HL-60 (cell line): Measurements from ENCODE around the gene NOXO1.
A peak's percentile ranks its signal among the peaks of the same experiment; 100 is the strongest.

Experiments used
- DNase-seq, 2 experiments: peaks; one replicate each; pipeline ENCODE4 v3.0.0-alpha.2; 2010 to 2020; ENCODE audit warnings: low read depth in 1 of 2, low spot score in 1 of 2
- H3K27ac ChIP-seq: fragments of 250-450 bp; sonication (Bioruptor Pico); replicated peaks from 2 replicates; pipeline ENCODE4 v1.5.1; 2020; ENCODE audit warnings: mild to moderate bottlenecking, moderate library complexity
- H3K27me3 ChIP-seq: fragments of 250-450 bp; sonication (Bioruptor Pico); 2 replicates; pipeline ENCODE4 v1.5.1; 2021; ENCODE audit warnings: mild to moderate bottlenecking, moderate library complexity; ENCODE audit not compliant: insufficient read depth, poor library complexity, severe bottlenecking
- H3K4me3 ChIP-seq: replicated peaks from 2 replicates; pipeline ENCODE4 v1.5.1; 2011; ENCODE audit warnings: mild to moderate bottlenecking, control low read depth, low read length; ENCODE audit not compliant: insufficient read depth
- CTCF ChIP-seq: IDR thresholded peaks from one replicate; pipeline ENCODE4 v1.5.1; 2011; ENCODE audit warnings: low read length, control low read depth, inconsistent platforms; ENCODE audit not compliant: insufficient read depth
- GABPA ChIP-seq: IDR thresholded peaks from 2 replicates; pipeline ENCODE4 v1.6.1; 2012; ENCODE audit warnings: low read depth
- POLR2AphosphoS5 ChIP-seq: IDR thresholded peaks from 2 replicates; pipeline ENCODE4 v1.6.1; 2012; ENCODE audit warnings: low read depth
- SPI1 ChIP-seq: IDR thresholded peaks from 2 replicates; pipeline ENCODE4 v1.6.1; 2012; ENCODE audit warnings: low read depth, mild to moderate bottlenecking, borderline replicate concordance
- TF ChIP-seq, protein P1 (sequence below): IDR thresholded peaks from 2 replicates; pipeline ENCODE4 v1.6.1; 2012; ENCODE audit warnings: low read depth; ENCODE audit not compliant: insufficient replicate concordance

NOXO1 gene

GRCh38 chr16:1945559-1946391 lies 35.5 kb downstream of the NOXO1 start:
- TF ChIP-seq GABPA: no peak
- TF ChIP-seq POLR2AphosphoS5: no peak
- TF ChIP-seq, protein P1, sequence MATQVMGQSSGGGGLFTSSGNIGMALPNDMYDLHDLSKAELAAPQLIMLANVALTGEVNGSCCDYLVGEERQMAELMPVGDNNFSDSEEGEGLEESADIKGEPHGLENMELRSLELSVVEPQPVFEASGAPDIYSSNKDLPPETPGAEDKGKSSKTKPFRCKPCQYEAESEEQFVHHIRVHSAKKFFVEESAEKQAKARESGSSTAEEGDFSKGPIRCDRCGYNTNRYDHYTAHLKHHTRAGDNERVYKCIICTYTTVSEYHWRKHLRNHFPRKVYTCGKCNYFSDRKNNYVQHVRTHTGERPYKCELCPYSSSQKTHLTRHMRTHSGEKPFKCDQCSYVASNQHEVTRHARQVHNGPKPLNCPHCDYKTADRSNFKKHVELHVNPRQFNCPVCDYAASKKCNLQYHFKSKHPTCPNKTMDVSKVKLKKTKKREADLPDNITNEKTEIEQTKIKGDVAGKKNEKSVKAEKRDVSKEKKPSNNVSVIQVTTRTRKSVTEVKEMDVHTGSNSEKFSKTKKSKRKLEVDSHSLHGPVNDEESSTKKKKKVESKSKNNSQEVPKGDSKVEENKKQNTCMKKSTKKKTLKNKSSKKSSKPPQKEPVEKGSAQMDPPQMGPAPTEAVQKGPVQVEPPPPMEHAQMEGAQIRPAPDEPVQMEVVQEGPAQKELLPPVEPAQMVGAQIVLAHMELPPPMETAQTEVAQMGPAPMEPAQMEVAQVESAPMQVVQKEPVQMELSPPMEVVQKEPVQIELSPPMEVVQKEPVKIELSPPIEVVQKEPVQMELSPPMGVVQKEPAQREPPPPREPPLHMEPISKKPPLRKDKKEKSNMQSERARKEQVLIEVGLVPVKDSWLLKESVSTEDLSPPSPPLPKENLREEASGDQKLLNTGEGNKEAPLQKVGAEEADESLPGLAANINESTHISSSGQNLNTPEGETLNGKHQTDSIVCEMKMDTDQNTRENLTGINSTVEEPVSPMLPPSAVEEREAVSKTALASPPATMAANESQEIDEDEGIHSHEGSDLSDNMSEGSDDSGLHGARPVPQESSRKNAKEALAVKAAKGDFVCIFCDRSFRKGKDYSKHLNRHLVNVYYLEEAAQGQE: no peak
- TF ChIP-seq CTCF: no peak
- no peak for TF ChIP-seq SPI1
- no peaks in the 10 kb centered on the region for H3K27me3 ChIP-seq
- H3K4me3 ChIP-seq: no peak overlapping the region
- no peak for DNase-seq
- no peak overlapping the region for H3K27ac ChIP-seq

DNA sequence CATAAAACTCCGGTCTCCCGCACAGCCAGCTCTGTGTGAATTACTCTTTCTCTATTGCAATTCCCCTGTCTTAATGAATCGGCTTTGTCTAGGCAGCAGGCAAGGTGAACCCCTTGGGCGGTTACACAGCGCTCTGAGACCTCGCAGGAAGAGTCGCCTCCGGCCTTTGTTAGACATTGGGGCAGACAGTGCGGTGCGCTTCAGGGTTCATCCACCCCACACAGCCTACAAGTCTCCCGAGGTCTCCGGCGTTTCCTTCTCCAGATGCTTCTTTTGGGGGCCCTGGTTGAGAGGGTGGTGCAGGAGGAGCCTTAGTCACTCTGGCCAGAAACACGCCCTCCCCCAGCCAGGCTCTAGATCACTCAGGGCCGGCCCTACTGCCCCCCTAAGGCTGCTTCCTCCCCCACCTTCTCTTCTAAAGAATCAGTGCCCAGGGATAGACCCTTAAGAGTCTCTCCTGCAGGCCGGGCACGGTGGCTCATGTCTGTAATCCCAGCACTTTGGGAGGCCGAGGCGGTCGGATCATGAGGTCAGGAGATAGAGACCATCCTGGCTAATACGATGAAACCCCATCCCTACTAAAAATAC lies 36.6 kb downstream of the NOXO1 start:
- Histone ChIP-seq H3K27ac (no peak overlapping the region), H3K4me3 (no peak overlapping the region), H3K27me3 (no peaks in the 10 kb centered on the region)
- TF ChIP-seq POLR2AphosphoS5 (no peak), GABPA (no peak), SPI1 (no peak), CTCF (no peak)
- TF ChIP-seq, protein P1: no peak
- DNase-seq: no peak

GRCh38 chr16:1942810-1943726 lies 38.2 kb downstream of the NOXO1 start, which contains the start of gene MSRB1:
Gene MSRB1 (minus strand): TSS chr16:1943199. CDS start chr16:1943156, 43 bp downstream.
- H3K27ac ChIP-seq: peak within 1 kb of the TSS; percentile 85
- peak; percentile 95 to 100 for DNase-seq
- H3K4me3 ChIP-seq: peak within 1 kb of the TSS; percentile 98
- TF ChIP-seq SPI1 (peak; percentile 64; the same call in 1 of the 2 replicates), CTCF (no peak), GABPA (no peak), POLR2AphosphoS5 (peak; percentile 59; the same call in 1 of the 2 replicates)
- no peaks in the 10 kb centered on the region for H3K27me3 ChIP-seq
